GM12865 (cell line): Measurements from ENCODE around the gene ENTPD7.

ENCODE experiments used
- DNase-seq: peaks from one replicate; pipeline ENCODE4 v3.0.0; 2010; ENCODE audit warnings: low read depth
- H3K4me3 ChIP-seq: 2 replicates; pipeline ENCODE4 v1.5.1; 2011; ENCODE audit warnings: mild to moderate bottlenecking, low read depth, low read length, control low read depth
- CTCF ChIP-seq: IDR thresholded peaks from 2 replicates; pipeline ENCODE4 v1.5.1; 2011; ENCODE audit warnings: low read length, control low read depth, low read depth, inconsistent platforms; ENCODE audit not compliant: insufficient read depth; ENCODE audit errors: missing control alignments

ENTPD7 gene

GRCh38 chr10:99682752-99683151 is 23.4 kb downstream of the ENTPD7 start:
- peak; percentile 20 for TF ChIP-seq CTCF
- DNase-seq, result peak; percentile 5
- H3K4me3 ChIP-seq, result no peak overlapping the region

- peak; percentile 45 for DNase-seq
- H3K4me3 ChIP-seq, result no peak overlapping the region
- no peak for TF ChIP-seq CTCF
These were observed 26.3 kb downstream of the ENTPD7 start for GRCh38 chr10:99685597-99685967.

- no peak overlapping the region for H3K4me3 ChIP-seq
- TF ChIP-seq CTCF, result no peak
- no peak for DNase-seq
These were observed 30.2 kb downstream of the ENTPD7 start for GRCh38 chr10:99689461-99689860.

GRCh38 chr10:99693933-99694583 is 34.7 kb downstream of the ENTPD7 start:
- TF ChIP-seq CTCF, result no peak
- no peak for DNase-seq
- H3K4me3 ChIP-seq, result no peak overlapping the region

- no peak for TF ChIP-seq CTCF
- DNase-seq, result no peak
- no peak overlapping the region for H3K4me3 ChIP-seq
These were observed 36.5 kb downstream of the ENTPD7 start for GRCh38 chr10:99695761-99696160.

- peak; percentile 14 for TF ChIP-seq CTCF
- no peak overlapping the region for H3K4me3 ChIP-seq
- DNase-seq, result peak; percentile 24
These were observed 39.3 kb downstream of the ENTPD7 start for GRCh38 chr10:99698504-99699080.

GRCh38 chr10:99700649-99701048 is 41.3 kb downstream of the ENTPD7 start:
- no peak for TF ChIP-seq CTCF
- no peak overlapping the region for H3K4me3 ChIP-seq
- no peak for DNase-seq
